CD4-positive, alpha-beta T cell treated with Interleukin-17A for 1 hour (primary cell): ENCODE data around the gene LDLRAD4.
"Not testable (repeated sequence)": the region's sequence is repeated elsewhere in the genome, so short reads cannot be mapped to it uniquely, and the experiment has no call there.

Experiments
- DNase-seq: peaks from one replicate; pipeline ENCODE4 v3.0.0-alpha.2; 2020

The LDLRAD4 gene

GRCh38 chr18:13253786-13254688 lies 35.5 kb downstream of the LDLRAD4 start:
- DNase-seq: no peak

- DNase-seq: no peak
Observed at GRCh38 chr18:13254971-13255927, 36.7 kb downstream of the LDLRAD4 start.

- no peak for DNase-seq
Observed at GRCh38 chr18:13256444-13257305, 38.1 kb downstream of the LDLRAD4 start.

- no peak for DNase-seq
Observed at GRCh38 chr18:13257361-13257980, 38.9 kb downstream of the LDLRAD4 start.

- no peak for DNase-seq
Observed at GRCh38 chr18:13258921-13259320, 40.4 kb downstream of the LDLRAD4 start.

- no peak for DNase-seq
Observed at GRCh38 chr18:13259701-13260100, 41.1 kb downstream of the LDLRAD4 start.

GRCh38 chr18:13260197-13260934 lies 41.8 kb downstream of the LDLRAD4 start:
- DNase-seq: no peak

GRCh38 chr18:13260935-13261640 lies 42.5 kb downstream of the LDLRAD4 start:
- DNase-seq: no peak

GRCh38 chr18:13261661-13262357 lies 43.2 kb downstream of the LDLRAD4 start:
- DNase-seq: no peak

- DNase-seq: not testable (repeated sequence)
Observed at GRCh38 chr18:13262358-13262680, 43.8 kb downstream of the LDLRAD4 start.

- no peak for DNase-seq
Observed at GRCh38 chr18:13262839-13263691, 44.5 kb downstream of the LDLRAD4 start.

GRCh38 chr18:13264091-13265007 lies 45.8 kb downstream of the LDLRAD4 start:
- no peak for DNase-seq

GRCh38 chr18:13265008-13265910 lies 46.7 kb downstream of the LDLRAD4 start:
- DNase-seq: no peak

- DNase-seq: no peak
Observed at GRCh38 chr18:13265911-13266217, 47.3 kb downstream of the LDLRAD4 start.

GRCh38 chr18:13266218-13267100 lies 47.9 kb downstream of the LDLRAD4 start:
- DNase-seq: no peak

GRCh38 chr18:13267431-13267873 lies 48.9 kb downstream of the LDLRAD4 start:
- DNase-seq: no peak
